ENCODE data around the gene GGA3. TPM values are rescaled to one million over a fixed set of nuclear protein-coding genes. Genes with fewer than 3 reads are reported as not detected.
A peak's percentile ranks its signal among the peaks of the same experiment; 100 is the strongest.

The GGA3 gene
- total and polyA plus RNA-seq, 8 donors: 9.5 to 94.5 (median 27.2) TPM

DNA sequence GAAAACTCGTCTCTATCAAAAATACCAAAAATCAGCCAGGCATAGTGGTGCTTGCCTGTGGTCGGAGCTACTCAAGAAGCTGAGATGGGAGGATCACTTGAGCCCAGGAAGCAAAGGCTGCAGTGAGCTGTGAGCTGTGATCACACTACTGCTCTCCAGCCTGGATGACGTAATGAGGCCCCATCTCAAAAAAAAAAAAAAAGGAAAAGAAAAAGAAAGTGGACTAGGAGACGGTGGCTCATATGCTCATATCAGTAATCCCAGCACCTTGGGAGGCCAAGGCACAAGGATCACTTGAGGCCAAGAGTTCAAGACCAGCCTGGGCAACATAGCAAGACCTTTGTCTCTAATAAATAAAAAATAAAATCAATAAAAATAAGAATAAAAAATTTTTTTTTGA is 69.8 kb downstream of the GGA3 start:
- 73 to 88% (median 77%) methylated on average over 4 of the region's 4 CpGs for WGBS, 5 donors
- intact Hi-C loops (cut with DNase I; ENCODE audit: low total_unique reads): no loop called here

DNA sequence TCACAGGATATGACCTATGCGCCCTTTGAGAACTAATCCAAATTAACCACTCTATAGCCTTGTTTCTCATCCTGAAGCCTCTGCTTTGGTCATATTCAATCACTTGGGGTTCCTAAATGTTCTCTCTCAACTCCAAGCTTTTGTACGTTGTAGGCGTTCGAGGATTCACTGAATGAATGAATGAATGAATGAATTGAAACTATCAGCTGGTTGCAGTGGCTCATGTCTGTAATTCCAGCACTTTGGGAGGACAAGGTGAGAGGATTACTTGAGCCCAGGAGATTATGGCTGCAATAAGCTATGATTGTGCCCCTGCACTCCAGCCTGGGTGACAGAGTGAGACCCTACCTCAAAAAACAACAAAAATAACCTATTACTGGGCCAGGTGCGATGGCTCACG is 72.8 kb downstream of the GGA3 start:
- TF ChIP-seq POLR2A (IDR thresholded peaks at IDR 0.05): no peak
- TF ChIP-seq, protein P1, sequence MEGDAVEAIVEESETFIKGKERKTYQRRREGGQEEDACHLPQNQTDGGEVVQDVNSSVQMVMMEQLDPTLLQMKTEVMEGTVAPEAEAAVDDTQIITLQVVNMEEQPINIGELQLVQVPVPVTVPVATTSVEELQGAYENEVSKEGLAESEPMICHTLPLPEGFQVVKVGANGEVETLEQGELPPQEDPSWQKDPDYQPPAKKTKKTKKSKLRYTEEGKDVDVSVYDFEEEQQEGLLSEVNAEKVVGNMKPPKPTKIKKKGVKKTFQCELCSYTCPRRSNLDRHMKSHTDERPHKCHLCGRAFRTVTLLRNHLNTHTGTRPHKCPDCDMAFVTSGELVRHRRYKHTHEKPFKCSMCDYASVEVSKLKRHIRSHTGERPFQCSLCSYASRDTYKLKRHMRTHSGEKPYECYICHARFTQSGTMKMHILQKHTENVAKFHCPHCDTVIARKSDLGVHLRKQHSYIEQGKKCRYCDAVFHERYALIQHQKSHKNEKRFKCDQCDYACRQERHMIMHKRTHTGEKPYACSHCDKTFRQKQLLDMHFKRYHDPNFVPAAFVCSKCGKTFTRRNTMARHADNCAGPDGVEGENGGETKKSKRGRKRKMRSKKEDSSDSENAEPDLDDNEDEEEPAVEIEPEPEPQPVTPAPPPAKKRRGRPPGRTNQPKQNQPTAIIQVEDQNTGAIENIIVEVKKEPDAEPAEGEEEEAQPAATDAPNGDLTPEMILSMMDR (IDR thresholded peaks at IDR 0.05): no peak
- no peak for TF ChIP-seq POLR2AphosphoS5 (IDR thresholded peaks at IDR 0.05)
- TF ChIP-seq EP300 (IDR thresholded peaks at IDR 0.05): no peak
- intact Hi-C loops (cut with DNase I; ENCODE audit: low total_unique reads): no loop called here
- Histone ChIP-seq H3K9me3 (no peaks in the 10 kb centered on the region), H3K36me3 (no peaks in the 10 kb centered on the region), H3K4me3 (no peak overlapping the region), H3K27ac (peak overlapping the region in 1 of 5 donors; percentile 78), H3K4me1 (peaks cover under 1 to 4% (median 2%) of the 10 kb centered on the region in 4 donors), H3K27me3 (no peaks in the 10 kb centered on the region)
- WGBS, 5 donors: 90 to 96% (median 93%) methylated on average over 6 of the region's 6 CpGs
- DNase-seq: no peak

More for the DNA sequence above, 69.8 kb downstream of the GGA3 start:
- Histone ChIP-seq H3K4me3 (no peak overlapping the region), H3K4me1 (no peaks in the 10 kb centered on the region), H3K36me3 (no peaks in the 10 kb centered on the region), H3K27ac (no peak overlapping the region), H3K9me3 (no peaks in the 10 kb centered on the region), H3K27me3 (no peaks in the 10 kb centered on the region)
- peak in 1 of 2 donors; percentile 22 for DNase-seq
- TF ChIP-seq, protein P1 (IDR thresholded peaks at IDR 0.05): no peak
- TF ChIP-seq EP300 (IDR thresholded peaks at IDR 0.05): no peak

Other genes starting within 250 kb of the GGA3 start
- 10 to 100 TPM in 4 of 5 donors, 1 to 10 TPM in 1; 6.7 to 69.0 (median 29.2) TPM for gene MRPL58, start 248.9 kb downstream of the GGA3 start, total RNA-seq
- 10 to 100 TPM; 42.1 to 57.1 (median 48.7) TPM for gene MRPL58, start 248.9 kb downstream of the GGA3 start, polyA plus RNA-seq
- gene ATP5PD, start 214.6 kb downstream of the GGA3 start, total RNA-seq: 100 to 1,000 TPM in 4 of 5 donors, 10 to 100 TPM in 1; 77.0 to 307 (median 205) TPM
- 100 to 1,000 TPM; 474 to 681 (median 546) TPM for gene ATP5PD, start 214.6 kb downstream of the GGA3 start, polyA plus RNA-seq
- gene KCTD2, start 214.4 kb downstream of the GGA3 start, total RNA-seq: 10 to 100 TPM in 4 of 5 donors, 1 to 10 TPM in 1; 9.9 to 25.8 (median 12.5) TPM
- 10 to 100 TPM; 10.6 to 13.1 (median 11.2) TPM for gene KCTD2, start 214.4 kb downstream of the GGA3 start, polyA plus RNA-seq
- gene SLC16A5, start 173.7 kb downstream of the GGA3 start, total RNA-seq: 100 to 1,000 TPM in 1 of 5 donors, 10 to 100 TPM in 4; 30.3 to 132 (median 57.1) TPM
- gene SLC16A5, start 173.7 kb downstream of the GGA3 start, polyA plus RNA-seq: 1 to 10 TPM; 6.8 to 9.0 (median 7.9) TPM
- 10 to 100 TPM in 4 of 5 donors, 1 to 10 TPM in 1; 2.2 to 26.8 (median 13.9) TPM for gene ARMC7, start 151.6 kb downstream of the GGA3 start, total RNA-seq
- gene ARMC7, start 151.6 kb downstream of the GGA3 start, polyA plus RNA-seq: 10 to 100 TPM in 2 of 3 donors, 1 to 10 TPM in 1; 9.6 to 10.8 (median 10.7) TPM
- 100 to 1,000 TPM in 3 of 5 donors, 10 to 100 TPM in 2; 24.1 to 472 (median 150) TPM for gene NT5C, start 129.9 kb downstream of the GGA3 start, total RNA-seq
- 100 to 1,000 TPM in 2 of 3 donors, 10 to 100 TPM in 1; 60.5 to 120 (median 117) TPM for gene NT5C, start 129.9 kb downstream of the GGA3 start, polyA plus RNA-seq
- 100 to 1,000 TPM in 1 of 5 donors, 10 to 100 TPM in 3, 1 to 10 TPM in 1; 8.0 to 217 (median 61.9) TPM for gene JPT1, start 107.1 kb downstream of the GGA3 start, total RNA-seq
- gene JPT1, start 107.1 kb downstream of the GGA3 start, polyA plus RNA-seq: 100 to 1,000 TPM; 133 to 405 (median 227) TPM
- 10 to 100 TPM; 10.7 to 88.1 (median 53.6) TPM for gene SUMO2, start 78.6 kb downstream of the GGA3 start, total RNA-seq
- 100 to 1,000 TPM in 2 of 3 donors, 10 to 100 TPM in 1; 66.0 to 141 (median 130) TPM for gene SUMO2, start 78.6 kb downstream of the GGA3 start, polyA plus RNA-seq
- gene NUP85, start 55.9 kb downstream of the GGA3 start, total RNA-seq: 100 to 1,000 TPM in 1 of 5 donors, 10 to 100 TPM in 4; 20.3 to 220 (median 29.2) TPM
- 10 to 100 TPM; 21.5 to 52.1 (median 37.3) TPM for gene NUP85, start 55.9 kb downstream of the GGA3 start, polyA plus RNA-seq
- 100 to 1,000 TPM in 1 of 5 donors, 10 to 100 TPM in 3, 1 to 10 TPM in 1; 6.7 to 136 (median 37.9) TPM for gene MRPS7, start 273 bp upstream of the GGA3 start, total RNA-seq
- gene MRPS7, start 273 bp upstream of the GGA3 start, polyA plus RNA-seq: 10 to 100 TPM; 53.3 to 69.4 (median 69.0) TPM
- 10 to 100 TPM in 2 of 5 donors, 1 to 10 TPM in 3; 3.5 to 12.5 (median 7.7) TPM for gene MIF4GD, start 9.6 kb upstream of the GGA3 start, total RNA-seq
- gene MIF4GD, start 9.6 kb upstream of the GGA3 start, polyA plus RNA-seq: 10 to 100 TPM; 12.2 to 14.7 (median 12.9) TPM
- 10 to 100 TPM in 2 of 5 donors, 1 to 10 TPM in 3; 2.3 to 40.6 (median 6.4) TPM for gene SLC25A19, start 27.8 kb upstream of the GGA3 start, total RNA-seq
- 10 to 100 TPM in 2 of 3 donors, 1 to 10 TPM in 1; 8.1 to 16.5 (median 11.7) TPM for gene SLC25A19, start 27.8 kb upstream of the GGA3 start, polyA plus RNA-seq
- 100 to 1,000 TPM in 4 of 5 donors, 10 to 100 TPM in 1; 73.3 to 488 (median 135) TPM for gene GRB2, start 144.1 kb upstream of the GGA3 start, total RNA-seq
- 10 to 100 TPM; 32.5 to 48.9 (median 43.3) TPM for gene GRB2, start 144.1 kb upstream of the GGA3 start, polyA plus RNA-seq
- 100 to 1,000 TPM in 3 of 5 donors, 10 to 100 TPM in 2; 31.9 to 466 (median 128) TPM for gene TMEM94, start 195.0 kb upstream of the GGA3 start, total RNA-seq
- 10 to 100 TPM; 16.6 to 28.5 (median 20.5) TPM for gene TMEM94, start 195.0 kb upstream of the GGA3 start, polyA plus RNA-seq

Measured in stomach (tissue), 9 donors.